ENCODE results near the gene SLC5A10. TPM values are rescaled to one million over a fixed set of nuclear protein-coding genes. Genes with fewer than 3 reads are reported as not detected.
"Not testable (repeated sequence)": the region's sequence is repeated elsewhere in the genome, so short reads cannot be mapped to it uniquely, and the experiment has no call there.

SLC5A10 gene
- total and polyA plus RNA-seq, 4 donors = 0.13 to 0.51 TPM; not detected in 2

- WGBS (ENCODE audit: insufficient coverage) = 90% methylated on average over 24 of the region's 24 CpGs
- Histone ChIP-seq H3K27ac (ENCODE audit: low read depth, low read length) (no peak overlapping the region), H3K27me3 (ENCODE audit: control insufficient read depth, insufficient read depth, low read length) (no peaks in the 10 kb centered on the region), H3K4me1 (ENCODE audit: control insufficient read depth, insufficient read depth, low read length) (peaks cover 9% of the 10 kb centered on the region), H3K4me3 (ENCODE audit: low read depth, low read length) (no peak overlapping the region), H3K9me3 (ENCODE audit: control insufficient read depth, insufficient read depth, low read length) (no peaks in the 10 kb centered on the region), H3K36me3 (ENCODE audit: control insufficient read depth, insufficient read depth, low read length) (peaks cover 4% of the 10 kb centered on the region)
- DNase-seq (ENCODE audit: low read depth in 4 of 6, low spot score in 6 of 6) = no peak
Measured at GRCh38 chr17:19021622-19022083, 69.7 kb downstream of the SLC5A10 start.

DNA sequence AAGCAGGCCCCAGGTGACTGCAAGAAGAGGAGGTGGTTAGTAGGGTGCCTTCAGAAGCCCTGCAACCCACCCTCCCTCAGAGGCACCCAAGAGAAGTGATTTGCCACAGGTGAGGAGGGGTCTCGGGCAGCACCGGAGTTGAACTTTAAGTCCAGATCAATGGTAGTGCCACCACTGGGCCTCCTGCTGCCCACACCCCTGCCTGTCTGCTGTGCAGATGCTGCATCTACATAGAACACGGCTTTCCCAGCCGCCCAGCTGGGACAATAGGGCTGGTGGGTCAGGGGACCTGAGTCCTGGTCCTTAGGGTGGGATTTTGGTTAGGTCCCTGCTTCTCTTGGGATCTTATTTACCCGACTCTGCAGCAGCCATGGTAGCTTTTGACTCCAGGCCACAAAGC lies 70.2 kb downstream of the SLC5A10 start:
- peaks cover 4% of the 10 kb centered on the region for H3K36me3 ChIP-seq (ENCODE audit: control insufficient read depth, insufficient read depth, low read length)
- WGBS (ENCODE audit: insufficient coverage) = 91% methylated on average over 4 of the region's 5 CpGs
- no peaks in the 10 kb centered on the region for H3K27me3 ChIP-seq (ENCODE audit: control insufficient read depth, insufficient read depth, low read length)
- no peaks in the 10 kb centered on the region for H3K9me3 ChIP-seq (ENCODE audit: control insufficient read depth, insufficient read depth, low read length)
- H3K27ac ChIP-seq (ENCODE audit: low read depth, low read length) = no peak overlapping the region
- DNase-seq (ENCODE audit: low read depth in 4 of 6, low spot score in 6 of 6) = no peak
- no peak overlapping the region for H3K4me3 ChIP-seq (ENCODE audit: low read depth, low read length)
- H3K4me1 ChIP-seq (ENCODE audit: control insufficient read depth, insufficient read depth, low read length) = peaks cover 9% of the 10 kb centered on the region

GRCh38 chr17:19022747-19023146 lies 70.8 kb downstream of the SLC5A10 start:
- Histone ChIP-seq H3K27ac (ENCODE audit: low read depth, low read length) (no peak overlapping the region), H3K27me3 (ENCODE audit: control insufficient read depth, insufficient read depth, low read length) (no peaks in the 10 kb centered on the region), H3K4me1 (ENCODE audit: control insufficient read depth, insufficient read depth, low read length) (peaks cover 9% of the 10 kb centered on the region), H3K4me3 (ENCODE audit: low read depth, low read length) (no peak overlapping the region), H3K36me3 (ENCODE audit: control insufficient read depth, insufficient read depth, low read length) (peaks cover 4% of the 10 kb centered on the region), H3K9me3 (ENCODE audit: control insufficient read depth, insufficient read depth, low read length) (no peaks in the 10 kb centered on the region)
- no peak for DNase-seq (ENCODE audit: low read depth in 4 of 6, low spot score in 6 of 6)
- 100% methylated on average over 1 of the region's 6 CpGs for WGBS (ENCODE audit: insufficient coverage)

DNA sequence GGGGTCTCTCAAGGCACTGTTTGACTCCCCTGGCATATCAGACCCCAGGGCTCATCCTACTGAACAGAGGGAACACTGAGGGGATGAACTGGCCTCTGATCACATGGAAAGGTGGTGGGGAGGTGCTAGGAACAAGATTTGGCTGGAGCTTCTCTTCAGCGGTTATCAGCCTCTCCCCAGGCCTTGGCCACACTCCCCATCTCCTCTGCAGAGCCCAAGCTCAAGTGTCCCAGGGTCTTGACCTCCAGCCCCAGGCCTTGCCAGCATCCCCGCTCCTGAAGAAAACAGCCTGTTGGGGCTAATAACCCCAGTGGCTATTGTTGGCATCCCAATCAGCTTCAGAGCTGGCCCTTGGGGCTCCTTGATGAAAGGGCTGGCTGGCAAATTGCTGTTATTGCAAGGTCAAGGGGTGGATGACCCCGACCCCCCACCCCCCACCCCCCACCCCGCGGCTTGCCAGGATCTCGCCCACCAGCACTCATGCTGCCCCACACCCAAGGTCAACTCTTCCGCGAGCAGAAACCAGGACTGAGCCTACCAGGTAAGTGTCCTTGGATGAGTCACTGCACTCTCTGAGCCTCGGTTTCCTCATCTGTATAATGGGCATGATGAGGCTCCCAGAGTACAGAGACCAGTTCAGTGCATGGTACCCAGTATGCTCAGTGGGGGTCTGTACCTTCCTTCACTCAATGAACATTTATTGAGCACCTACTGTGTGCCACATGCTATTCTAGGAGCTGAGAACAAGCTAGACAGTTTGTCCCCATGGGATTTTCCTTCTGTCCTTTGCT lies 71.4 kb downstream of the SLC5A10 start:
- no peak overlapping the region for H3K4me3 ChIP-seq (ENCODE audit: low read depth, low read length)
- H3K27me3 ChIP-seq (ENCODE audit: control insufficient read depth, insufficient read depth, low read length) = no peaks in the 10 kb centered on the region
- no peaks in the 10 kb centered on the region for H3K9me3 ChIP-seq (ENCODE audit: control insufficient read depth, insufficient read depth, low read length)
- H3K36me3 ChIP-seq (ENCODE audit: control insufficient read depth, insufficient read depth, low read length) = peaks cover 4% of the 10 kb centered on the region
- no peak for DNase-seq (ENCODE audit: low read depth in 4 of 6, low spot score in 6 of 6)
- no peak overlapping the region for H3K27ac ChIP-seq (ENCODE audit: low read depth, low read length)
- peaks cover 9% of the 10 kb centered on the region for H3K4me1 ChIP-seq (ENCODE audit: control insufficient read depth, insufficient read depth, low read length)
- WGBS (ENCODE audit: insufficient coverage) = 88% methylated on average over 5 of the region's 9 CpGs

DNA sequence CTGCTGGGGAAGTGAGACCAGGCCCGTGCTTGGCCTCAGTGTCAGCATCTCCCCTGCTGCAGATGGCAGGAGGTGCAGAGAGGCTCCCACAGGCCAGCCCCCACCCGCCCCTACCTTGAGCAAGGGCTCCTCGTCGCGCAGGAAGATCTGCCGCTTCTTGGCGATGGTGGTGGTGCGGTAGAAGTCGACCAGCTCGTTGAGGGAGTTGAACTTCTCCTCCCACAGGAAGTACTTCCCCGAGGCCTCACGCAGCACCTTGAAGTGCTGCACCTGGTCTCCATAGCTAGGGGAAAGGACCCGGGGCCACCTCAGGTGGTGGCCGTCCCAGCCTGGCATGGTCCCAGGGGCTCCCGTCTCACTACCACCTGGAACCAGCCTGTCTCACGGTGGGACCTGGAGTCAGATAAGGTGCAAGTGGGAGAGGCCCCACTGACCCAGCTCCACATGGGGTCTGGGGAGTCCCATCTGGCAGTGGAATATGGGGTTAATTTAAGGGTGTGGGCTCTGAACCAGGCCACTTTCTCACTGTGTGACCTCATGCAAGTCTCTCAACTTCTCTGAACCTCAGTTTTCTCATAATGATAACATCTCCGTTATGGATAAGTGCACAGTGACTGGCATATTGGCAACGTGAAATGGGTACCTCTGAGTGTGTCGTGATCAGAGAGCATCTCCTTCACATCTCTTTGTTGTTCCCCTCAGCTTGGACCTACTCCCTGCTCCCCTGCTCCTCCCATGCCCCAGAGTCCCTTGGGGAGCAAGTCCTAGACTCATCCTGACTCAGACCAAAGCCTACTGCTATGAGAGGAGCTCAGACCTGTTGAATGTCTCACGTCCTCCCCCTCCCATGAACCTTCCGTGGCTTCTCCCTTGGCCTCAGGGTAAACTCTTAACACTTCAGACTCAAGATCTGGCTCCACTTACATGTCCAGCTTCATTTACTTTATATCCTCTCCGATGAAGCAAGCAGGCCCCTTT lies 72.4 kb downstream of the SLC5A10 start:
- WGBS (ENCODE audit: insufficient coverage) = 88% methylated on average over 14 of the region's 22 CpGs
- H3K36me3 ChIP-seq (ENCODE audit: control insufficient read depth, insufficient read depth, low read length) = peaks cover 4% of the 10 kb centered on the region
- no peaks in the 10 kb centered on the region for H3K9me3 ChIP-seq (ENCODE audit: control insufficient read depth, insufficient read depth, low read length)
- DNase-seq (ENCODE audit: low read depth in 4 of 6, low spot score in 6 of 6) = no peak
- no peak overlapping the region for H3K27ac ChIP-seq (ENCODE audit: low read depth, low read length)
- H3K4me3 ChIP-seq (ENCODE audit: low read depth, low read length) = no peak overlapping the region
- H3K27me3 ChIP-seq (ENCODE audit: control insufficient read depth, insufficient read depth, low read length) = no peaks in the 10 kb centered on the region
- peaks cover 4% of the 10 kb centered on the region for H3K4me1 ChIP-seq (ENCODE audit: control insufficient read depth, insufficient read depth, low read length)

GRCh38 chr17:19028671-19029070 lies 76.7 kb downstream of the SLC5A10 start:
- H3K27me3 ChIP-seq (ENCODE audit: control insufficient read depth, insufficient read depth, low read length); H3K4me1 ChIP-seq (ENCODE audit: control insufficient read depth, insufficient read depth, low read length); H3K4me3 ChIP-seq (ENCODE audit: low read depth, low read length); H3K9me3 ChIP-seq (ENCODE audit: control insufficient read depth, insufficient read depth, low read length); DNase-seq (ENCODE audit: low read depth in 4 of 6, low spot score in 6 of 6); H3K36me3 ChIP-seq (ENCODE audit: control insufficient read depth, insufficient read depth, low read length); H3K27ac ChIP-seq (ENCODE audit: low read depth, low read length): not testable (repeated sequence)
- no CpG with 5 or more reads among the region's 11 CpGs for WGBS (ENCODE audit: insufficient coverage)

DNA sequence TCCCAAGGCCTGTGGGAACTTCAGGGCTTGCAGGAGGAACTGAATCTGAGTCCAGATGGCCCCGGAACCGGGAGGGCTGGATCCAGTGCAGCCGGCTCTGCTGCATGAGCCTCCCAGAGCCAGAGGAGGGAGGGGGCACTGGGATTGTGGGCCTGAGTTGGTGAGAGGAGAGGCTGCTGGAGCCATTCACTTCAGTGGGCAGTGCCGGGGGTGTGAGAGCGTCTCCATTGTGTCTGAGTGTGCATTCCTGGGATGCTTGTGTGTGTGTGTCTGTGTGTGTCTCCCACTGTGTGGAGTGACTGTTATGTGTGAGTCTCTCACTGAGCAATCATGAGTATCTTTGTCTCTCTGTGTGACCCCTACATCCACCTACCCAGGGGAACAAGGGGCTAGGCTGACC lies 77.8 kb downstream of the SLC5A10 start:
- not testable (repeated sequence) for H3K36me3 ChIP-seq (ENCODE audit: control insufficient read depth, insufficient read depth, low read length); H3K4me1 ChIP-seq (ENCODE audit: control insufficient read depth, insufficient read depth, low read length); H3K9me3 ChIP-seq (ENCODE audit: control insufficient read depth, insufficient read depth, low read length); DNase-seq (ENCODE audit: low read depth in 4 of 6, low spot score in 6 of 6); H3K27ac ChIP-seq (ENCODE audit: low read depth, low read length); H3K4me3 ChIP-seq (ENCODE audit: low read depth, low read length); H3K27me3 ChIP-seq (ENCODE audit: control insufficient read depth, insufficient read depth, low read length)
- no CpG with 5 or more reads among the region's 5 CpGs for WGBS (ENCODE audit: insufficient coverage)

DNA sequence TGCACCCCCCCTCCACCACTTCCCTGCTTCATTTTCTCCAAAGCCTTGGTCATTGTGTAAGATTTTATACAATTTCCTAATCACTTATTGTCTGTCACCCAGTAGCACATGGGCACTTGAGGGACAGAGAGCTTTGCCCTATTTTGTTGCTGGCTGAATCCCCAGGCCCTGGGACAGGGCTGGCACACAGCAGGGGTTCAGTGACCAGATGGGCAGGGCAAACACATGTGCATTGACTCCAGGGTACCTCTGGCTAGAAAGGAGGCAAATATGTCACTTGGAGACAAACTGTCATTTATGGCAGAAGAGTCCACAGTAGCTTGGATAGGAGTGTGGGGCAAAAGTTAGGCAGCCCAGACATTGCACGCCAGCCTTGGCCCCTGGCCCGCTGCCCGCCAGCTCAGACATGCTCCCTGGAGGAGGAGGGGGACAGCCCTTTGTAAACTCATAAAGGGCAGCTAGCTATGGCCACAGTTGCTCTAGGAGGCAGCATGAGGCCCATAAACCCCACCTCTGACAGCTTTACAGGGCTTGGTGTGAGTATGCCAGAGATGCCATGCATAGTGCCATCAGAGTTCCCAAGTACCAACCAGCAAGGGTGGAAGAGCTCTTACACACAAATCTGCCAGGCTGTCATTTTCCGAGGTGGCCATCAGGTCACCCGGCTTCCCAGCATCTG lies 78.9 kb downstream of the SLC5A10 start:
- not testable (repeated sequence) for H3K9me3 ChIP-seq (ENCODE audit: control insufficient read depth, insufficient read depth, low read length); H3K4me3 ChIP-seq (ENCODE audit: low read depth, low read length); DNase-seq (ENCODE audit: low read depth in 4 of 6, low spot score in 6 of 6); H3K36me3 ChIP-seq (ENCODE audit: control insufficient read depth, insufficient read depth, low read length); H3K27ac ChIP-seq (ENCODE audit: low read depth, low read length); H3K27me3 ChIP-seq (ENCODE audit: control insufficient read depth, insufficient read depth, low read length); H3K4me1 ChIP-seq (ENCODE audit: control insufficient read depth, insufficient read depth, low read length)
- no CpG with 5 or more reads among the region's 5 CpGs for WGBS (ENCODE audit: insufficient coverage)

GRCh38 chr17:19031729-19032128 lies 79.8 kb downstream of the SLC5A10 start:
- H3K9me3 ChIP-seq (ENCODE audit: control insufficient read depth, insufficient read depth, low read length); H3K27me3 ChIP-seq (ENCODE audit: control insufficient read depth, insufficient read depth, low read length); H3K4me3 ChIP-seq (ENCODE audit: low read depth, low read length); H3K4me1 ChIP-seq (ENCODE audit: control insufficient read depth, insufficient read depth, low read length); H3K27ac ChIP-seq (ENCODE audit: low read depth, low read length); H3K36me3 ChIP-seq (ENCODE audit: control insufficient read depth, insufficient read depth, low read length); DNase-seq (ENCODE audit: low read depth in 4 of 6, low spot score in 6 of 6): not testable (repeated sequence)
- WGBS (ENCODE audit: insufficient coverage) = no CpG with 5 or more reads among the region's 4 CpGs

Data from spinal cord (tissue), 10 donors.